Ishikawa (cell line): ENCODE results near the gene LRRC10B.

ENCODE experiments used
- CEBPB ChIP-seq: IDR thresholded peaks from 2 replicates; pipeline ENCODE4 v1.6.1; 2012
- CREB1 ChIP-seq: IDR thresholded peaks from 2 replicates; pipeline ENCODE4 v1.6.1; 2012; ENCODE audit warnings: low read depth
- EGR1 ChIP-seq: IDR thresholded peaks from 2 replicates; pipeline ENCODE4 v1.6.1; 2012
- EP300 ChIP-seq: IDR thresholded peaks from 2 replicates; pipeline ENCODE4 v1.6.1; 2012; ENCODE audit warnings: borderline replicate concordance
- FOXM1 ChIP-seq: IDR thresholded peaks from 2 replicates; pipeline ENCODE4 v1.6.1; 2012; ENCODE audit warnings: low read depth, borderline replicate concordance
- NFIC ChIP-seq: IDR thresholded peaks from 2 replicates; pipeline ENCODE4 v1.6.1; 2012
- RAD21 ChIP-seq: IDR thresholded peaks from 2 replicates; pipeline ENCODE4 v1.6.1; 2012; ENCODE audit warnings: low read depth
- TAF1 ChIP-seq: IDR thresholded peaks from 2 replicates; pipeline ENCODE4 v1.6.1; 2012; ENCODE audit warnings: low read depth, mild to moderate bottlenecking
- TCF12 ChIP-seq: IDR thresholded peaks from 2 replicates; pipeline ENCODE4 v1.6.1; 2012; ENCODE audit warnings: low read depth
- TEAD4 ChIP-seq: IDR thresholded peaks from 2 replicates; pipeline ENCODE4 v1.6.1; 2012
- YY1 ChIP-seq: IDR thresholded peaks from 2 replicates; pipeline ENCODE4 v1.6.1; 2012; ENCODE audit warnings: low read depth
- ZBTB7A ChIP-seq: IDR thresholded peaks from 2 replicates; pipeline ENCODE4 v1.6.1; 2012; ENCODE audit warnings: low read depth
- TF ChIP-seq, protein P1 (sequence below): IDR thresholded peaks from 2 replicates; pipeline ENCODE4 v1.6.1; 2012
- TF ChIP-seq, protein P2 (sequence below): IDR thresholded peaks from 2 replicates; pipeline ENCODE4 v1.6.1; 2012
- TF ChIP-seq, protein P3 (sequence below): IDR thresholded peaks from 2 replicates; pipeline ENCODE4 v1.6.1; 2012; ENCODE audit warnings: low read depth, mild to moderate bottlenecking

LRRC10B gene

DNA sequence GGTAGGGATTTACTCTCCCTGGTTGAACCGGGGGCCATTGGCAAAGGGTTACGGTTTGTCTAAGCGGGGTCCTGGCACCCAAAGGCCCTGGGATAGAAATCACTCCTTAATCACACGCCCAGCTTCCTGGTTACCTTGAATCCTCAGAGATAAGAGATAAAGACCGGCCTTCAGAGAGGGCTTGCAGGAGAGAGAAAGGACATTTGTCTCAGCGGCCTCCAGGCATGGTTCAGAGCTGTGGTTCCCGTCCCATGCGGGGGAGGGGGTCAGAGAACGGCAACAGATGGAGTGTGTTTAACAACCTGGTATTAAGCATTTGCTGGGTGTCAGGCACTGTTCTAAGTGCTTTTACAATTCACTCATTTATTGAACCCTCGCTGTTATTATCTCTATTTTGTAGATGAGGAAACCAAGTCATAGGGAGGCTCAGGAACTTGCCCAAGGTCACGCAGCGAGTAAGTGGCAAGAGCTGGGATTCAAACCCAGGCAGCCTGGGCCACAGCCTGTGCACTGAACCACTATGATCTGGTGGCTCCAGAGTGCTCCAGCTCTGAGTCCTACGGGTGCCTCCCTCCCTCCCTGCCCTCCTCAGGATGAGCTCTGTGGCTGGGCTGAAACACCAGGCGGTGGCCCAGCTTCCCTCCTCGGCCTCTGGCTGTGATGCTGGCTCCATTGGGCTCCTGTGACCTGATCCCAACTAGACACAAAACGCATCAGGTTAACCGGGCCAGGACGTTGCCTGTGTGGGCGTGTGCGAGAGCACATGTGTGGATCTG lies 18.6 kb downstream of the LRRC10B start:
- no peak for TF ChIP-seq CREB1
- TF ChIP-seq NFIC = no peak
- no peak for TF ChIP-seq CEBPB
- TF ChIP-seq TEAD4 = no peak
- no peak for TF ChIP-seq TAF1
- TF ChIP-seq ZBTB7A = no peak
- TF ChIP-seq, protein P1, sequence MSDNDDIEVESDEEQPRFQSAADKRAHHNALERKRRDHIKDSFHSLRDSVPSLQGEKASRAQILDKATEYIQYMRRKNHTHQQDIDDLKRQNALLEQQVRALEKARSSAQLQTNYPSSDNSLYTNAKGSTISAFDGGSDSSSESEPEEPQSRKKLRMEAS = no peak
- TF ChIP-seq, protein P2, sequence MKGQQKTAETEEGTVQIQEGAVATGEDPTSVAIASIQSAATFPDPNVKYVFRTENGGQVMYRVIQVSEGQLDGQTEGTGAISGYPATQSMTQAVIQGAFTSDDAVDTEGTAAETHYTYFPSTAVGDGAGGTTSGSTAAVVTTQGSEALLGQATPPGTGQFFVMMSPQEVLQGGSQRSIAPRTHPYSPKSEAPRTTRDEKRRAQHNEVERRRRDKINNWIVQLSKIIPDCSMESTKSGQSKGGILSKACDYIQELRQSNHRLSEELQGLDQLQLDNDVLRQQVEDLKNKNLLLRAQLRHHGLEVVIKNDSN = no peak
- no peak for TF ChIP-seq FOXM1
- TF ChIP-seq RAD21 = no peak
- TF ChIP-seq EGR1 = no peak
- no peak for TF ChIP-seq EP300
- TF ChIP-seq YY1 = no peak
- no peak for TF ChIP-seq TCF12
- TF ChIP-seq, protein P3, sequence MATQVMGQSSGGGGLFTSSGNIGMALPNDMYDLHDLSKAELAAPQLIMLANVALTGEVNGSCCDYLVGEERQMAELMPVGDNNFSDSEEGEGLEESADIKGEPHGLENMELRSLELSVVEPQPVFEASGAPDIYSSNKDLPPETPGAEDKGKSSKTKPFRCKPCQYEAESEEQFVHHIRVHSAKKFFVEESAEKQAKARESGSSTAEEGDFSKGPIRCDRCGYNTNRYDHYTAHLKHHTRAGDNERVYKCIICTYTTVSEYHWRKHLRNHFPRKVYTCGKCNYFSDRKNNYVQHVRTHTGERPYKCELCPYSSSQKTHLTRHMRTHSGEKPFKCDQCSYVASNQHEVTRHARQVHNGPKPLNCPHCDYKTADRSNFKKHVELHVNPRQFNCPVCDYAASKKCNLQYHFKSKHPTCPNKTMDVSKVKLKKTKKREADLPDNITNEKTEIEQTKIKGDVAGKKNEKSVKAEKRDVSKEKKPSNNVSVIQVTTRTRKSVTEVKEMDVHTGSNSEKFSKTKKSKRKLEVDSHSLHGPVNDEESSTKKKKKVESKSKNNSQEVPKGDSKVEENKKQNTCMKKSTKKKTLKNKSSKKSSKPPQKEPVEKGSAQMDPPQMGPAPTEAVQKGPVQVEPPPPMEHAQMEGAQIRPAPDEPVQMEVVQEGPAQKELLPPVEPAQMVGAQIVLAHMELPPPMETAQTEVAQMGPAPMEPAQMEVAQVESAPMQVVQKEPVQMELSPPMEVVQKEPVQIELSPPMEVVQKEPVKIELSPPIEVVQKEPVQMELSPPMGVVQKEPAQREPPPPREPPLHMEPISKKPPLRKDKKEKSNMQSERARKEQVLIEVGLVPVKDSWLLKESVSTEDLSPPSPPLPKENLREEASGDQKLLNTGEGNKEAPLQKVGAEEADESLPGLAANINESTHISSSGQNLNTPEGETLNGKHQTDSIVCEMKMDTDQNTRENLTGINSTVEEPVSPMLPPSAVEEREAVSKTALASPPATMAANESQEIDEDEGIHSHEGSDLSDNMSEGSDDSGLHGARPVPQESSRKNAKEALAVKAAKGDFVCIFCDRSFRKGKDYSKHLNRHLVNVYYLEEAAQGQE = no peak

DNA sequence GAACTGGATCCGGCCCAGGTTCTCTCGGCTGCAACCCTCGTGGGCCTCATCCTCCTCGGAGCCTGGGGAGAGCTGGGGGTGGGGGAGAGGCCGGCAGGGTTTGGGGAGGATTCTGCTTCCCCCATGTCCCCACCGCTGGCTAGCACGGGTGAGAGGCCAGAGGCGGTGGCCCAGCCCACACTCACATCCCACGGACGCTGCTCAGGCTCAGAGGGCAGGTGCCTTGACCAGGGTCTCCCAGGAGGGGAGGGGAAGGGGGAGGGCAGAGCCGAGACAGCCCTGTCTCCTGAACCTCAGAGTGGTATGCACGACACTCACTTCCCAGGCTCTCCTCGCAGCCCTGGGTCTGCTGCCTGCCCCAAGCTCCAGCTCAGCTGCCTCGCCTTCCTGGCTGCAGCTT lies 19.6 kb downstream of the LRRC10B start:
- TF ChIP-seq RAD21 (no peak), CREB1 (no peak), TEAD4 (no peak), YY1 (no peak), EGR1 (no peak), TAF1 (no peak), EP300 (no peak), TCF12 (no peak)
- TF ChIP-seq, protein P3 = no peak

DNA sequence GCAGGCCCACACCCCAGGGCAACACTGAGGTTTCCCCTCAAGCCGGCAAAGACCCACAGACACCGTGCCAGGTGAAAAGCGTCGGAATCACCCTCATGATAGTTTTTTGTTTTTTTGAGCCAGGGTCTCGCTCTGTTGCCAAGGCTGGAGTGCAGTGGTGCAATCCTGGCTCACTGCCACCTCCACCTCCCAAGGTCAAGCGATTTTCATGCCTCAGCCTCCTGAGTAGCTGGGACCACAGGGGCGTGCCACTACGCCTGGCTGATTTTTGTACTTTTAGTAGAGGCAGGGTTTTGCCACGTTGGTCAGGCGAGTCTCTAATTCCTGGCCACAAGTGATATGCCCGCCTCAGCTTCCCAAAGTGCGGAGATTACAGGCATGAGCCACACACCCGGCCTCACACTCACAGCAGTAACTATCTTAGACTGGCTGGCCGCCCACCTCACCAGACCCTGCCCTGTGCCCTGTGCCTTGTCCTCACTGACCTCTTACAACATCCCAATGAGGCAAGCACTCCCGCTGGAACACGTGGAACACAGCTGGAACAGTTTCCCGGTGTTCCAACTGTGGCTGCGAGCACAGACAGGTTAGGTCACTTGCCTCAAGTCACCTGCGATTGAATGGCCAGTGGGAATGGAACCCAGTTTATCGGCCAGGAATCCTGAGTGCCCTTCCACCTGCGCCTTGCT lies 21.1 kb downstream of the LRRC10B start:
- TF ChIP-seq, protein P2 = no peak
- peak; percentile 58; the same call in 1 of the 2 replicates for TF ChIP-seq CEBPB
- TF ChIP-seq, protein P1 = peak; percentile 71
- peak; percentile 57 for TF ChIP-seq NFIC
- TF ChIP-seq CREB1 = no peak
- no peak for TF ChIP-seq TEAD4
- no peak for TF ChIP-seq FOXM1
- no peak for TF ChIP-seq RAD21
- no peak for TF ChIP-seq YY1
- no peak for TF ChIP-seq EP300

DNA sequence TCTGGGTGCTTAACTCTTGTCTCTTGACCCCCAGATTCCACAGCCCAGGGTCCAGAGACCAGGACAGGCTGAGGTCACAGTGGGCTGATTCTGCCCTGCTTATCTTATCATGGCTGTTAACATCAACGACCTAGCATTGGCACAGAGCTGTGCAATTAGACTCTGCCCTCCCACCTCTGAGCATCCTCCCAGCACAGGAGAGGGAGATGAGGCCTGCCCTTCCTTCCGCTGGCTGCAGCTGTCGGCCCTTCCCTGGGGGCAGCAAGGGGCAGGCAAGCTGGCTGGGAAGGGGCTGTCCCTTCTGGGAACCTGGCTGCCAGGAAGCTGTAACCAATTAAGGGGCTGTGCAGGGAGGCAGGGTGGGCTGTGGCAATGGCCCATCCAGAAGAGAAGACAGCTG lies 22.5 kb downstream of the LRRC10B start:
- TF ChIP-seq TCF12 (no peak), TAF1 (no peak), FOXM1 (no peak), EP300 (no peak), NFIC (no peak), YY1 (no peak), ZBTB7A (no peak), RAD21 (no peak), TEAD4 (no peak), CEBPB (no peak), CREB1 (no peak), EGR1 (no peak)
- TF ChIP-seq, protein P1 = no peak
- TF ChIP-seq, protein P3 = no peak
